Left renal pelvis (tissue), 4 donors: ENCODE data around the gene TNRC6B. TPM values are rescaled to one million over a fixed set of nuclear protein-coding genes. Genes with fewer than 3 reads are reported as not detected.
A peak's percentile ranks its signal among the peaks of the same experiment; 100 is the strongest.
"Not testable (repeated sequence)": the region's sequence is repeated elsewhere in the genome, so short reads cannot be mapped to it uniquely, and the experiment has no call there.

Experiments used
- DNase-seq, 4 donors: peaks; one replicate each; pipeline ENCODE4 v3.0.0-alpha.2; 2013; ENCODE audit warnings: low read depth in 4 of 4, low spot score in 3 of 4
- polyA plus RNA-seq, 4 donors: library from polyadenylated mRNA; unstranded; fragments of 120-200 nt; gene quantifications; one replicate each; pipeline ENCODE4 v1.2.1, GENCODE V29; 2013; ENCODE audit not compliant: insufficient read length in 4 of 4

TNRC6B gene
- 10 to 100 TPM in 3 of 4 donors, 1 to 10 TPM in 1; 9.9 to 13.6 (median 11.8) TPM for polyA plus RNA-seq

GRCh38 chr22:40177738-40178416 lies at the start of gene TNRC6B:
TNRC6B (plus strand) TSS chr22:40177925; CDS start chr22:40178136, 211 bp downstream.
- peak; percentile 87 to 96 (median 94) for DNase-seq

DNA sequence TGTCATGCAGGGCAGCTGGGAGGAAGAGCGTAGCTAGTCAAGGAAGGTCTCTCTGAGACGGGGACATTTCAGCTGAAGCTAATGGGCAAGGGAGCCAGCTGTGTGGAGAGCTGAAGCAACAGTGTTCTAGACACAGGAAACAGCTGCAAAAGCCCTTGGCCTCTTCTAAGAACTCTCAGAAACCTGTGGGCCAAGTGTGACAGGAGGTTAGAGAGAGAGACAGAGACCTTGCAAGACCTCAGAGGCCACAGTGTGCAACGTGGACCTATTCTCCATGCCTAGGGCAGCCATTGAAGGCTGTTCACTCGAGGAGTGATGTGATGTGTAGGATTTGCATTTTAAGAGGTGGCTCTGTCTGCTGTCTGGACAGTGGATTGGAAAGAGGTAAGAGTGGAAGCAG lies 48.7 kb upstream of the TNRC6B start:
- DNase-seq: no peak

DNA sequence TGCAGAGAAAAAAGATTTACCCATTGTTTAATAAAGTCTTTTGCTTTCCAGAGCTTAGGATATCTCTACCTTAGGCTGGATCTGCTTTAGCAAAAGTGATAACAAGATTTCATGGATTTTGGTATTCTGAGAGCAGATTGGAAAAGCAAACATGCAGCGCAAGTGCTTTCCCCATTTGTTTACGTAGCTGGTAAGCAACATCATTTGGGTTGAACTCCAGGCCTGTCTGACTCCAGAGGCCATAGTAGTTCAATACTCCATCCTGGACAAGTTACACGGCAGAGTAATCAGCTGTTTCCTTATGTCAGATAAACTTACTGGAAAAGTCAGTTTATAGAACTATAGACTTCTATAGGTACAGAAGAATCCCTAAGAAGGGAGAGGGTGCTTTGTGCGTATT lies 40.6 kb upstream of the TNRC6B start:
- no peak for DNase-seq

DNA sequence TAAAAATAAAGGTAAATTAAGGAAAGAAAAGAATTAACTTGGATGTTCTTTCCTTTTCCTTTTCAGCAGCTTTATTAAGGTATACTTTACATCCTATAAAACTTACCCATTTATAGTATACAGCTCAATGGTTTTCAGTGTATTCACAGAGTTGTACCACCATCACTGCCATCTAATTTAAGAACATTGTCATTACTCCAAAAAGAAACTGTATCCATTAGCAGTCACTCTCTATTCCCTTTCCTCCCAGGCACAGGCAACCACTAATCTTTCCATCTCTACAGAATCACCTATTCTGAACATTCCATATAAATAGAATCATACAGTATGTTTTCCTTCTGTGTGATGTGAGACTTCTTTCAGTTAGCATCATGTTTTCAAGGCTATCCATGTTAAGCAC lies 38.9 kb upstream of the TNRC6B start:
- DNase-seq: no peak

GRCh38 chr22:40147388-40148176 lies 30.1 kb upstream of the TNRC6B start:
- DNase-seq: no peak

DNA sequence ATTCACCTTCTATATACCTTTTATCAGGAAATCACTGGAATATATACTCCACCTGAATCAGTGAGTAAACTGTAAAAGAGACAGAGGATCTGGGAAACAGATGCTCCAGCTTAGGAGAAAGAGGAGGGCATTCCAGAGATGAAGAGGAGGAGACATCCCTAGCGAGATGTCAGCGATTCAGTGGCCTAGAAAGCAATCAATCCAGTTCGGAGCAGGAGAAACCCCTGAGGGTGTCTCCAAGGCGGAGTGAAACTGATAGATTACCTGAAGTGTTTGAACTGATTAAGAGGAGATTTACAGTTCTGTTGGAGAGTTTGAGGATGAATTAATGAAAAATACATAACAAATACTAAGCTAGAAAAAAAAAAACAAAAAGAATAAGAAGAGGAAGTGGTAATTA lies 24.5 kb upstream of the TNRC6B start:
- no peak for DNase-seq

- no peak for DNase-seq
Measured at GRCh38 chr22:40153705-40154104, 24.0 kb upstream of the TNRC6B start.

DNA sequence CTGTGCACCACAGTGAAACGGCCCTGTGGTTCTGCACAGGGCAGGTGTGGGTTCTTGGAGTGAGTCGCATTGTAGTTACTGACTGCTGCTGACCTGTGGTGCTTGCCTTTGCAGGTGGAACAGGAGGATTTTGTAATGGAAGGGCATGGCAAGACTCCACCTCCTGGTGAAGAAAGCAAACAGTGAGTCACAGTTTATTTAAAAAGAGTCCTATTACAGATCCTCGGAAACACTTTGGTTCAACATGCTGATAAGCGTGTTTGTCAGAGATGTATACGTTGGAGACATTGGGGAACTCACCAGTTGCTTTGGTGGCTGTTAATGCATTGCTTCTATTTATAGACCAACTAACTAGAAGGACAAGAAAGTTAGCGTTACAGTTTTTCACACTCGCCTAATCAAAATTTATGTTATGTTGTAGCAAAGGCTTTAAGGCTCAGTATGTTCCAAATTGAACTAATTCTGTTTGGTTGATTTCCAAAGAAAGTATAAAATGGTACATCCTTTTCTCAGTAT lies 21.7 kb upstream of the TNRC6B start:
- DNase-seq: no peak

- not testable (repeated sequence) for DNase-seq
Measured at GRCh38 chr22:40156682-40157081, 21.0 kb upstream of the TNRC6B start.

- DNase-seq: no peak
Measured at GRCh38 chr22:40157330-40157945, 20.3 kb upstream of the TNRC6B start.

DNA sequence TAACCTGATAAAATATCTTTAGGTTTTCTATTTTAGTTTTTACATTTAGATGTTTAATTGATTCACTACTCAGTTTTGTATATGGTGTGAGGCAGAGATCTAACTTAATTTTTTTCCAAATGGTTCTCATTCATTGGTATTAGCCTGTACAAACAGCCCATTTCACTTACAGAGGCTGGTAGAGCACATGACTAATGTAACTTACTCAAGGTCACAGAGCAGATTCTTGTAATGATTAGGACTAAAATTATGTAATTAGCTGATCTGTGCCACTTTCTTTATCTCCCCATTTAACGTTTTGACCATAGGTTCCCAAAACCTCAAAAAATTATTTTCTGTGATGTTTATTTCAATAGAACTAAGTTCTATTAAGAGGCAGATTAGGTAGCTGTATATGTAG lies 16.5 kb upstream of the TNRC6B start:
- no peak for DNase-seq

DNA sequence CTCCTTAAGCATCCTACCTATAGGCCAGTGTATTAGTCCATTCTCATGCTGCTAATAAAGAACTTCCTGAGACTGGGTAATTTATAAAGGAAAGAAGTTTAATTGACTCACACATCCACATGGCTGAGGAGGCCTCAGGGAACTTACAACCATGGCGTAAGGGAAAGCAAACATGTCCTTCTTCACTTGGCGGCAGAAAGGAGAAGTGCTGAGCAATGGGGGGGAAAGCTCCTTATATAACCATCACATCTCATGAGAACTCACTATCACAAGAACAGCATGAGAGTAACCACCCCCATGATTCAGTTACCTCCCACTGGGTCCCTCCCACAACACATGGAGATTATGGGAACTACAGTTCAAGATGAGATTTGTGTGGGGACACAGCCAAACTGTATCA lies 12.2 kb upstream of the TNRC6B start:
- not testable (repeated sequence) for DNase-seq

DNA sequence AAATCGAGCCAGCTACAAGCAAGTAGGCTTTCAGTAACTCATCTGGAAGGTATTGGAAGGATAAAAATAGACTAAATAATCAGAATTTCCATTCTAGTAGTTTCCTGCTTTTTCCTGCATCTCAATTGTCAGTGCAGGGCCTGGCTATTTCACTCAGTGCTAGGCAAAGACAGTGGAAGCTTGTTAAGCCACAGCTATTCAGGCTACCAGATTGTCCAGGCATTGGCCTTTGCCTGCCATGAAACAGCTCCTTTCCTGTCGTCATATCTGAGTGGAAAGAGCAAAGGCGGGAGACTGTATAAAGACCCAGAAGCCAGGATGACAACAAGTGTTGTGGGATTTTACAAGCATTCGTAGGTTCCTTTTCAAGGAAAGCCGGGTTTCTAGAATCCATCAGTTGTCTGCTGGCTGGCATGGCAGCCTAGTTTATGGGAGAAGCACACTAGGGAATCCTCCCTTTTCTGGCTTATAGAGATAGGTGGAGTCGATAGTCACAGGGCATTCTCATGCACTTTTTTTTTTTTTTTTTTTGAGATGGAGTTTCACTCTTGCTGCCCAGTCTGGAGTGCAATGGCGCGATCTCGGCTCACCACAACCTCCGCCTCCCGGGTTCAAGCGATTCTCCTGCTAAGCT lies 2.0 kb upstream of the TNRC6B start:
- no peak for DNase-seq

DNA sequence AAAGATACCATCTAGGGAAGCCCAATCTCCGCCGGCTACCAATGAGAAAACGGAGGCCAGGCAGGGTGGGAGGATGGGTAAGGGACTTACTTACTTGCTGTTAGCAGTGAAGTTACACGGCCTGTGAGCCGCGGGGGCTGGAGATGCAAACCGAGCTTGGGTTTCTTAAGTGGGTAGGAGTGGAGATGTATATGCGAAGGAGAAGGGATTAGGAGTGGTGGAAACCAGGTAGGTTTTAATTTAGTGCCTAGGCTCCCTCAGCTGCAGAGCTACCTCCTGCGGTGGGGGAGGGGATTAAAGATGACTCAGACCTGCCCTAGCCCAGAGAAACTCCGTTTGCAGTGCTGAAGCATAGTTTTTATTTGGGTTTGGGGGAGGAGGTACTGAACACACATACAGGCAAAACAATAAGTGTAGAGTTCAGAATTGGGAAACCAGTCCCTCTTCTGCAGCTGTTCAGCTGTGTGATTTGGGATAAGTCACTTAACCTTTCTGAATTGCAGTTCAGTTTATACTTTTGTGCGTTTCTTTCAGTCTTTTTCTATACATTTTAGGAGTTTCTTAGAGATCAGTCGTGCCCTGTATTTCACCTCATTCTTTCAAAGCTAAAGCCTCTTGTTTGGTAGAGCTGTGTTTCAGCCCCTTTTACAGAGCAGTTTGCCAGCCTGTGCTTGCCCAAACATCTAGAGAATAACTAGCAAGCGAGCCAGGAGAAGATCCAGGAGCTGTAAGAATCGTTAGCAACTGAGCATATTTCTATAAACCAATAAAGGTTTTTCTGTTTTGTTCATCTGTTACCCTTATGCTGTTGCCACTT lies 596 bp upstream of the TNRC6B start:
- no peak for DNase-seq

DNA sequence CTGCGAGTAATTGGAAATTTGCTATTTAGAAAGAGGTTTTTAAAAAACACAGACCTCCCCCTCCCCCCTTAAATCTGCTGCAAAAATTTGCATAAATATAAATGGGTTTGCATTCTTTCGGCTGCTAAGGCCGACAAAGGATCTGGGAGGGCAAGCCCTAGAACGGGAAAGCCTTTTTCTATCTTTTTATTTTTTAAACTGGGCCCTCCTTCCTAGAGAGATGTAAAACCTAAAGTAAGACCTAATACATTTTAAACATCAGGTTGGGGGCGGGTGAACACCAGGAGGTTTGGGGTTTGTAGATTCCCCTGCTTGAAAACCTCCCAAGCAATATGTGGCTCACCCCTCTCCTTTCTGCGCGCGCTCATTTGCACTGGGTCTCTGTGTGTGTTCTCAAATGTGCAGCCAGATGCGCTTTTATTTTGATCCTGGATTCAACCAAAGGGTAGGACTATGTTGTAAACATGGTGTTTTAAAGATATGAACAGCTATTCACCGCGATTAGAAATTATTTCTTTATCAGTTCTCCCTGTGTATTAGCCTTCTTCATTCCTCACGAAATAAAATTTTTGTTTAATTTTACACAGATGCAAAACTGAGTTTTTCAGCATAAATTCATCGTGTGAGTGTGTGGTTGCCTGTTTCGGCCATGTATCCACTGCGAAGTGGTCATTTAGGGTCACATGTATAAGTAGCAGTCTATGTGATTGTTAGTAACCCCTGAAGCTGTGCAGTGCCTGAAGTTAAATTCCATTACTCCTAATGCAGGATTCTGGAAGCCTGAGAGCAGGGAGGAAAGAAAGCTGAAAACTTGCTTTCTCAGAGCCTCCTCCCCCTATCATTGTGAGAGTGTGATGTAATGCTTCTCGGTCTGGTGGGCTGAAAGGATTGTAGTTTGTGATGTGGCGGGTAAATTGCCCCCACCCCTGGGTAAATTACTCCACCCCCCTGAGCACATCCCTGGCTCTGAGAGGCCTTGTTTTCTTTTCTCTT lies 988 bp downstream of the TNRC6B start:
- peak in 3 of 4 donors; percentile 46 to 68 (median 64) for DNase-seq

GRCh38 chr22:40179526-40179925 lies 1.8 kb downstream of the TNRC6B start:
- DNase-seq: no peak

DNA sequence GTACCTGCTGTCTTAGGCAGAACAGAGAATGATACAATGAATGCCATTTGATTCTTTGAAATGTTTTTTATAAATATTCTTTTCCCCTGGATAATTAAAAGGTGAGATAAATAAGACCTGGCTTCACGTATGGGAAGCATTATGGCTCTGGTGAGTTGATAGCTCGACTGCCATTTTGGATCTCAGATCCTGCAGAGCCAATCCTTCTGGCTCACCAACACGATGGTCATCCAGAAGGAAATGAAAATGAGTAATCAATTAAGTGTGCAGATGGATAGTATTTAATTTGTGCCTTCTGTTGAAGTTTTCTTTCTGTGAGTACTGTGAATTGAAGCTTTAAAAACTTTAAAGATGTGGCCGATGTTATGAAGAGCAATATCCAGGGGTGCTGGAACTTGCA lies 2.7 kb downstream of the TNRC6B start:
- no peak for DNase-seq

DNA sequence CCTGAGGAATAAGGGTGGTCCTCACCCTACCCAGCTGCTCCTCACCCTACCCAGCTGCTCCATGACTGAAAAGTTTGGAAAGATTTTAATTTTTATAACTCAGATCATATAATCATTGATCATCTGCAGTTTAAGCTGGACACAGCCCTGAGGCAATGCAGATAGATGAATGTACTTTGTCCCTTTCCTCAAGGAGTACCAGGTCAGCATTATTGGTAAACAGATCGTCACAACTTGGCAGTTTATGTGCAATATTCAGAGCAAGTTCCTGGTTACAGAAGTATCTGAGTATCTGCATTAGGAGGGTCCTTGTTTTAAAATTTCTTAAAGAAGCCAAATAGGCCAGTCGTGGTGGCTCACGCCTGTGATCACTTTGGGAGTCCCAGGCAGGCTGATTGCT lies 3.6 kb downstream of the TNRC6B start:
- DNase-seq: no peak
